ENCODE data around the gene LIN52. TPM values are rescaled to one million over a fixed set of nuclear protein-coding genes. Genes with fewer than 3 reads are reported as not detected.

LIN52 gene
- total and polyA plus RNA-seq, 2 of the 8 experiments (the other 6 are each of a cell fraction or from before 2014, with no cell fraction given), result 6.8 to 11.6 TPM

DNA sequence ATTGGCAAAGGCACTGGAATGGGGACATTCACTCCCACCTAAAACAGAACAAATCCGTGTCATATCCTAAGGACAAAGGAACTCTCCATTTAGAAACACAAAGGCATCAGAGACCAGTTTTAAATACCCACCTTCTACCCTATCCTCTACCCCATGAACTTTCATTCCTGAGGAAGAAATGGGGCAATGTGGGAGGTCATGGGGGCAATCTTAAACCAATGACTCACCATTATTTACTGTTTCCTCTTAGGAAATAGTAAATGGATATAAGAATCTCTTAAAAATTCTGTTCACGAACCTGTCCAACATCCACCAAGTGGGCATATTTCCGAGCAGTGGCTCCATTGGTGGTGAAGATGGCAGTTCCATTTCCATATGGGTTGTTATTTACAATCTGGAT lies 19.9 kb upstream of the LIN52 start:
- DNase-seq (ENCODE audit: low read depth in 1 of 2, low spot score in 2 of 2) (no peak), FAIRE-seq (no peak)
- H3K79me1 ChIP-seq (ENCODE audit: low read depth, low read length), result no peaks in the 10 kb centered on the region
- no peak overlapping the region for H2BK5ac ChIP-seq (ENCODE audit: low read depth, low read length)
- H3K9ac ChIP-seq (replicated peaks in 1 of 4; ENCODE audit: extremely low read depth in 1 of 4, low read depth in 3 of 4, low read length in 3 of 4), result no peak overlapping the region
- H3K79me2 ChIP-seq (ENCODE audit: control insufficient read depth in 1 of 2, insufficient read depth in 2 of 2, low read length in 2 of 2), result no peaks in the 10 kb centered on the region
- no peak overlapping the region for H2BK12ac ChIP-seq (ENCODE audit: low read depth, low read length)
- H3K23me2 ChIP-seq (ENCODE audit: low read depth, low read length), result no peaks in the 10 kb centered on the region
- H3K14ac ChIP-seq (ENCODE audit: insufficient read length), result no peak overlapping the region
- no peaks in the 10 kb centered on the region for H3K27me3 ChIP-seq (replicated peaks in 1 of 4; ENCODE audit: control insufficient read depth in 3 of 4, extremely low read depth in 1 of 4, insufficient read depth in 3 of 4, low read length in 3 of 4)
- 76% methylated on average over 3 of the region's 3 CpGs; no CpG with 5 or more reads in 1 of the 2 experiments for WGBS, 2 experiments (ENCODE audit: extremely low coverage in 1 of 2, insufficient coverage in 1 of 2, insufficient read length in 1 of 2, insufficient replicate concordance in 2 of 2, low coverage in 1 of 2, low lambda C conversion rate in 2 of 2, missing lambda C conversion rate in 1 of 2)
- H3K9me3 ChIP-seq (ENCODE audit: insufficient read depth in 2 of 2, low read depth in 1 of 2, low read length in 1 of 2), result no peaks in the 10 kb centered on the region
- no peak overlapping the region for H3K23ac ChIP-seq (ENCODE audit: insufficient read length)
- no peak overlapping the region for H3K27ac ChIP-seq (ENCODE audit: low read depth, low read length)
- H3K4me1 ChIP-seq (replicated peaks in 1 of 4; ENCODE audit: control insufficient read depth in 3 of 4, insufficient read depth in 4 of 4, low read length in 3 of 4), result no peaks in the 10 kb centered on the region
- H3K18ac ChIP-seq (ENCODE audit: extremely low read depth, low read length), result no peak overlapping the region
- H2BK120ac ChIP-seq (replicated peaks; ENCODE audit: low read depth, low read length), result no peak overlapping the region
- no peak overlapping the region for H3K4me3 ChIP-seq (ENCODE audit: extremely low read depth in 1 of 4, insufficient read depth in 2 of 4, low read depth in 3 of 4, low read length in 4 of 4)
- no peak overlapping the region for H2AFZ ChIP-seq (ENCODE audit: low read length)
- H2AK5ac ChIP-seq (ENCODE audit: low read depth, low read length), result no peak overlapping the region
- peaks cover 0 to 3% of the 10 kb centered on the region in 2 experiments for H4K20me1 ChIP-seq (replicated peaks in 1 of 2; ENCODE audit: control insufficient read depth in 1 of 2, insufficient read depth in 2 of 2, low read length in 2 of 2)
- TF ChIP-seq, protein P1, sequence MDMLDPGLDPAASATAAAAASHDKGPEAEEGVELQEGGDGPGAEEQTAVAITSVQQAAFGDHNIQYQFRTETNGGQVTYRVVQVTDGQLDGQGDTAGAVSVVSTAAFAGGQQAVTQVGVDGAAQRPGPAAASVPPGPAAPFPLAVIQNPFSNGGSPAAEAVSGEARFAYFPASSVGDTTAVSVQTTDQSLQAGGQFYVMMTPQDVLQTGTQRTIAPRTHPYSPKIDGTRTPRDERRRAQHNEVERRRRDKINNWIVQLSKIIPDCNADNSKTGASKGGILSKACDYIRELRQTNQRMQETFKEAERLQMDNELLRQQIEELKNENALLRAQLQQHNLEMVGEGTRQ (IDR thresholded peaks at IDR 0.05; ENCODE audit: low read length), result no peak
- TF ChIP-seq TBP (IDR thresholded peaks at IDR 0.05; ENCODE audit: low read depth, low read length), result no peak
- TF ChIP-seq RAD21 (IDR thresholded peaks at IDR 0.05 in 1 of 2, conservative IDR thresholded peaks at IDR 0.05 in 1 of 2; ENCODE audit: low read depth in 2 of 2, low read length in 2 of 2), result no peak
- TF ChIP-seq EZH2 (IDR thresholded peaks at IDR 0.05; ENCODE audit: low read depth, low read length, severe bottlenecking), result no peak
- TF ChIP-seq CHD2 (IDR thresholded peaks at IDR 0.05; ENCODE audit: low read length), result no peak
- no peak for TF ChIP-seq NRF1 (IDR thresholded peaks at IDR 0.05; ENCODE audit: low read depth, low read length)
- TF ChIP-seq, protein P2, sequence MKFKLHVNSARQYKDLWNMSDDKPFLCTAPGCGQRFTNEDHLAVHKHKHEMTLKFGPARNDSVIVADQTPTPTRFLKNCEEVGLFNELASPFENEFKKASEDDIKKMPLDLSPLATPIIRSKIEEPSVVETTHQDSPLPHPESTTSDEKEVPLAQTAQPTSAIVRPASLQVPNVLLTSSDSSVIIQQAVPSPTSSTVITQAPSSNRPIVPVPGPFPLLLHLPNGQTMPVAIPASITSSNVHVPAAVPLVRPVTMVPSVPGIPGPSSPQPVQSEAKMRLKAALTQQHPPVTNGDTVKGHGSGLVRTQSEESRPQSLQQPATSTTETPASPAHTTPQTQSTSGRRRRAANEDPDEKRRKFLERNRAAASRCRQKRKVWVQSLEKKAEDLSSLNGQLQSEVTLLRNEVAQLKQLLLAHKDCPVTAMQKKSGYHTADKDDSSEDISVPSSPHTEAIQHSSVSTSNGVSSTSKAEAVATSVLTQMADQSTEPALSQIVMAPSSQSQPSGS (IDR thresholded peaks at IDR 0.05; ENCODE audit: low read length), result no peak
- TF ChIP-seq, protein P3, sequence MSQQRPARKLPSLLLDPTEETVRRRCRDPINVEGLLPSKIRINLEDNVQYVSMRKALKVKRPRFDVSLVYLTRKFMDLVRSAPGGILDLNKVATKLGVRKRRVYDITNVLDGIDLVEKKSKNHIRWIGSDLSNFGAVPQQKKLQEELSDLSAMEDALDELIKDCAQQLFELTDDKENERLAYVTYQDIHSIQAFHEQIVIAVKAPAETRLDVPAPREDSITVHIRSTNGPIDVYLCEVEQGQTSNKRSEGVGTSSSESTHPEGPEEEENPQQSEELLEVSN (IDR thresholded peaks at IDR 0.05), result no peak
- TF ChIP-seq POLR2AphosphoS5 (IDR thresholded peaks at IDR 0.05; ENCODE audit: low read depth, low read length), result no peak
- no peak for TF ChIP-seq CBX8 (IDR thresholded peaks at IDR 0.05; ENCODE audit: borderline replicate concordance, low read depth, low read length)
- H3K4me2 ChIP-seq (ENCODE audit: insufficient read depth in 1 of 2, low read depth in 2 of 2, low read length in 2 of 2), result no peak overlapping the region
- ChIA-PET POLR2A (ENCODE audit: partially characterized antibody) (no interaction called here), CTCF (ENCODE audit: partially characterized antibody) (interaction anchor here (1.3 kb wide), 1 partner anchor 129 kb away, joined by 3 read pairs; no protein-coding TSS in a partner anchor)
- no peak overlapping the region for H4K8ac ChIP-seq (ENCODE audit: extremely low read depth, insufficient read depth, low read length)
- peaks cover 0 to 45% (median 9%) of the 10 kb centered on the region in 4 experiments; a peak in 6 of 8 replicates for H3K36me3 ChIP-seq (ENCODE audit: control insufficient read depth in 2 of 4, insufficient read depth in 4 of 4, low read length in 3 of 4)
- no peak overlapping the region for H3K56ac ChIP-seq (replicated peaks; ENCODE audit: insufficient read length, low read depth, low read length)
- no peak overlapping the region for H4K91ac ChIP-seq (replicated peaks; ENCODE audit: insufficient read length, low read length)
- no peak overlapping the region for H4K5ac ChIP-seq (ENCODE audit: insufficient read length, low read depth, low read length)
- H2BK15ac ChIP-seq (ENCODE audit: low read length), result no peak overlapping the region
- H2BK20ac ChIP-seq (ENCODE audit: low read length), result no peak overlapping the region
- H3K4ac ChIP-seq (replicated peaks; ENCODE audit: insufficient read length, low read depth, low read length), result no peak overlapping the region

Measured in H1 (cell line).